IPS-18c (cell line): ENCODE data around the gene DEPP1.

ENCODE experiments used
- H3K4me3 ChIP-seq: 2 replicates; pipeline ENCODE4 v1.7.0; 2013; ENCODE audit warnings: low read depth, mild to moderate bottlenecking, low read length, moderate library complexity; ENCODE audit not compliant: insufficient read depth
- H3K9me3 ChIP-seq: one replicate; pipeline ENCODE4 v1.6.1; 2013; ENCODE audit warnings: mild to moderate bottlenecking, low read length, moderate library complexity; ENCODE audit not compliant: control insufficient read depth, insufficient read depth

Gene DEPP1

GRCh38 chr10:44962870-44963738, 15.5 kb downstream of the DEPP1 start:
- H3K9me3 ChIP-seq = no peaks in the 10 kb centered on the region
- H3K4me3 ChIP-seq = 0 out of 2 replicates have a peak overlapping the region, but pooled peaks have one; percentile 15

GRCh38 chr10:44961931-44962750, 16.5 kb downstream of the DEPP1 start:
- Histone ChIP-seq H3K9me3 (no peaks in the 10 kb centered on the region), H3K4me3 (no peak overlapping the region)

GRCh38 chr10:44961230-44961571, 17.4 kb downstream of the DEPP1 start:
- Histone ChIP-seq H3K9me3 (no peaks in the 10 kb centered on the region), H3K4me3 (no peak overlapping the region)

GRCh38 chr10:44960482-44961229, 18.0 kb downstream of the DEPP1 start:
- Histone ChIP-seq H3K4me3 (no peak overlapping the region), H3K9me3 (no peaks in the 10 kb centered on the region)

GRCh38 chr10:44960088-44960460, 18.5 kb downstream of the DEPP1 start:
- H3K4me3 ChIP-seq = peak overlapping the region; percentile 70
- no peaks in the 10 kb centered on the region for H3K9me3 ChIP-seq

- no peaks in the 10 kb centered on the region for H3K9me3 ChIP-seq
- H3K4me3 ChIP-seq = peak within 1 kb of the TSS; percentile 91
These were observed 19.1 kb downstream of the DEPP1 start, which contains the start of gene RASSF4 for GRCh38 chr10:44959247-44960087. TSS of gene RASSF4 (plus strand) at chr10:44959802. CDS start at chr10:44970203, 10,401 bp downstream.

GRCh38 chr10:44958898-44959246, 19.7 kb downstream of the DEPP1 start:
- no peaks in the 10 kb centered on the region for H3K9me3 ChIP-seq
- peak overlapping the region; percentile 91 for H3K4me3 ChIP-seq

GRCh38 chr10:44958196-44958897, 20.3 kb downstream of the DEPP1 start:
- Histone ChIP-seq H3K4me3 (peak overlapping the region; percentile 91; the same call in 1 of the 2 replicates), H3K9me3 (no peaks in the 10 kb centered on the region)

- H3K9me3 ChIP-seq = no peaks in the 10 kb centered on the region
- H3K4me3 ChIP-seq = no peak overlapping the region
These were observed 21.6 kb downstream of the DEPP1 start for GRCh38 chr10:44956717-44957706.

GRCh38 chr10:44956226-44956625, 22.4 kb downstream of the DEPP1 start:
- Histone ChIP-seq H3K4me3 (no peak overlapping the region), H3K9me3 (no peaks in the 10 kb centered on the region)

- no peak overlapping the region for H3K4me3 ChIP-seq
- no peaks in the 10 kb centered on the region for H3K9me3 ChIP-seq
These were observed 23.1 kb downstream of the DEPP1 start for GRCh38 chr10:44955413-44956070.

- Histone ChIP-seq H3K9me3 (no peaks in the 10 kb centered on the region), H3K4me3 (no peak overlapping the region)
These were observed 23.6 kb downstream of the DEPP1 start for GRCh38 chr10:44954962-44955361.

- no peak overlapping the region for H3K4me3 ChIP-seq
- H3K9me3 ChIP-seq = no peaks in the 10 kb centered on the region
These were observed 24.6 kb downstream of the DEPP1 start for GRCh38 chr10:44954042-44954441.

- no peaks in the 10 kb centered on the region for H3K9me3 ChIP-seq
- H3K4me3 ChIP-seq = no peak overlapping the region
These were observed 25.8 kb downstream of the DEPP1 start for GRCh38 chr10:44952779-44953231.
